ENCODE measurements around the gene C22orf15. TPM values are rescaled to one million over a fixed set of nuclear protein-coding genes. Genes with fewer than 3 reads are reported as not detected.
A peak's percentile ranks its signal among the peaks of the same experiment; 100 is the strongest.

Gene C22orf15
- total and polyA plus RNA-seq, 2 experiments from 2014 or later, result 0.37 TPM; not detected in 1

GRCh38 chr22:23796461-23796860 lies 33.7 kb downstream of the C22orf15 start:
- WGBS (ENCODE audit: low lambda C conversion rate, missing lambda C conversion rate), result 56% methylated on average over 5 of the region's 5 CpGs
- Histone ChIP-seq H3K9me3 (ENCODE audit: low read depth) (no peaks in the 10 kb centered on the region), H3K4me3 (no peak overlapping the region), H3K36me3 (replicated peaks; ENCODE audit: insufficient read depth, low read depth) (no peaks in the 10 kb centered on the region), H3K4me2 (no peak overlapping the region), H3K79me2 (peaks cover 44% of the 10 kb centered on the region), H3K27ac (peak overlapping the region; percentile 90), H4K20me1 (ENCODE audit: insufficient read depth, poor library complexity, severe bottlenecking) (peaks cover 21% of the 10 kb centered on the region), H3K4me1 (ENCODE audit: insufficient read depth) (peaks cover 10% of the 10 kb centered on the region), H2AFZ (no peak overlapping the region), H3K9me2 (replicated peaks; ENCODE audit: insufficient read depth) (no peaks in the 10 kb centered on the region), H3K27me3 (no peaks in the 10 kb centered on the region)
- TF ChIP-seq EZH2 (IDR thresholded peaks at IDR 0.05; ENCODE audit: borderline replicate concordance) (no peak), EZH2phosphoT487 (IDR thresholded peaks at IDR 0.05; ENCODE audit: low read depth, severe bottlenecking, unreplicated experiment) (no peak)
- TF ChIP-seq, protein P1, sequence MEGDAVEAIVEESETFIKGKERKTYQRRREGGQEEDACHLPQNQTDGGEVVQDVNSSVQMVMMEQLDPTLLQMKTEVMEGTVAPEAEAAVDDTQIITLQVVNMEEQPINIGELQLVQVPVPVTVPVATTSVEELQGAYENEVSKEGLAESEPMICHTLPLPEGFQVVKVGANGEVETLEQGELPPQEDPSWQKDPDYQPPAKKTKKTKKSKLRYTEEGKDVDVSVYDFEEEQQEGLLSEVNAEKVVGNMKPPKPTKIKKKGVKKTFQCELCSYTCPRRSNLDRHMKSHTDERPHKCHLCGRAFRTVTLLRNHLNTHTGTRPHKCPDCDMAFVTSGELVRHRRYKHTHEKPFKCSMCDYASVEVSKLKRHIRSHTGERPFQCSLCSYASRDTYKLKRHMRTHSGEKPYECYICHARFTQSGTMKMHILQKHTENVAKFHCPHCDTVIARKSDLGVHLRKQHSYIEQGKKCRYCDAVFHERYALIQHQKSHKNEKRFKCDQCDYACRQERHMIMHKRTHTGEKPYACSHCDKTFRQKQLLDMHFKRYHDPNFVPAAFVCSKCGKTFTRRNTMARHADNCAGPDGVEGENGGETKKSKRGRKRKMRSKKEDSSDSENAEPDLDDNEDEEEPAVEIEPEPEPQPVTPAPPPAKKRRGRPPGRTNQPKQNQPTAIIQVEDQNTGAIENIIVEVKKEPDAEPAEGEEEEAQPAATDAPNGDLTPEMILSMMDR (IDR thresholded peaks at IDR 0.05; ENCODE audit: poor library complexity), result no peak
- peak; percentile 60 for DNase-seq (ENCODE audit: low spot score)

DNA sequence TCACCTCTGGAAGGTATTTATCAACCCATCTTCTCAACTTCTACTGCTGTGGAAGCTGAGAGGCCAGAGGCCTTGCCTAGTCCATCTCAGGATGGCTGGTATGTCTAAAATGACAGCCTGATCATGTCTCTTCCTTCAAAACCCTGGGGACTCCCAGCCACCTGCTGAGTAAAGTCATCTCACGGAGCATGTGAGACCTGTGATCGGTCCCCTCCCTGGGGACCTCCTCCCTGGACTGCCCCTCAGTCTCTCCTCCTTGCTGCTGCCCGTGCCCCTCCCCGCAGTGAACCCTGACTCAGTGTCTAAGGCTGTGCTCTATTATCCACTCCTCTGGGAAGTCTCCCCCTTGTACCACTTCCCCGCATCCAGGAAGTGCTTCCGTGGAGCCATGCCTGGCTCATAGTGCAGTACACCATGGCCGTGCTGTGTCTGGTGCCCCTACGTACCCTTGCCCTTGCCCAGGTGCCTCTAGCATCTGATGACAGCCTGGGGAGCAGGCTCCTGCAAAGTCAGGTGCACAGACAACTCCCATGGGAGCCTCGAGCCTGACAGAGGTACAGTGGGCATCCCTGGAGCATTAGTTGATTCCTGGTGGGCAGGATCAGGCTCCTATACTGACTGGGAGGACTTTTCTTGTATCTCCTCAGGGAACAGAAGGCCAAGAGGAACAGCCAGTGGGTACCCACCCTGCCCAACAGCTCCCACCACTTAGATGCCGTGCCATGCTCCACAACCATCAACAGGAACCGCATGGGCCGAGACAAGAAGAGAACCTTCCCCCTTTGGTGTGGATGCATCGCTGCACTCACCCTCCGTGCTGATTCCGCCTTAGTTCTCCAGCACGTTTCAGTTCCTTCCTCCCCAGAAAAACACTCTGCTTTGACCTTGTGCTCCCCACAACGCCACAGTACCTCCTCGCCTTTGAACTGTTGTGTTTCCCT lies 37.8 kb downstream of the C22orf15 start:
- H3K36me3 ChIP-seq (replicated peaks; ENCODE audit: insufficient read depth, low read depth), result no peaks in the 10 kb centered on the region
- no peak for TF ChIP-seq EZH2 (IDR thresholded peaks at IDR 0.05; ENCODE audit: borderline replicate concordance)
- no peak for TF ChIP-seq EZH2phosphoT487 (IDR thresholded peaks at IDR 0.05; ENCODE audit: low read depth, severe bottlenecking, unreplicated experiment)
- TF ChIP-seq, protein P1 (IDR thresholded peaks at IDR 0.05; ENCODE audit: poor library complexity), result no peak
- DNase-seq (ENCODE audit: low spot score), result no peak
- H3K4me1 ChIP-seq (ENCODE audit: insufficient read depth), result peaks cover 4% of the 10 kb centered on the region
- H4K20me1 ChIP-seq (ENCODE audit: insufficient read depth, poor library complexity, severe bottlenecking), result peaks cover 5% of the 10 kb centered on the region
- no peak overlapping the region for H3K4me3 ChIP-seq
- H3K4me2 ChIP-seq, result no peak overlapping the region
- H3K79me2 ChIP-seq, result peaks cover 6% of the 10 kb centered on the region
- 98% methylated on average over 18 of the region's 18 CpGs for WGBS (ENCODE audit: low lambda C conversion rate, missing lambda C conversion rate)
- no peak overlapping the region for H3K27ac ChIP-seq
- H3K27me3 ChIP-seq, result no peaks in the 10 kb centered on the region
- H2AFZ ChIP-seq, result no peak overlapping the region
- no peaks in the 10 kb centered on the region for H3K9me3 ChIP-seq (ENCODE audit: low read depth)
- no peaks in the 10 kb centered on the region for H3K9me2 ChIP-seq (replicated peaks; ENCODE audit: insufficient read depth)

GRCh38 chr22:23801238-23801821 lies 38.5 kb downstream of the C22orf15 start:
- peaks cover 6% of the 10 kb centered on the region for H3K79me2 ChIP-seq
- H3K9me2 ChIP-seq (replicated peaks; ENCODE audit: insufficient read depth), result no peaks in the 10 kb centered on the region
- no peaks in the 10 kb centered on the region for H3K9me3 ChIP-seq (ENCODE audit: low read depth)
- no peak overlapping the region for H3K4me3 ChIP-seq
- H3K4me1 ChIP-seq (ENCODE audit: insufficient read depth), result no peaks in the 10 kb centered on the region
- WGBS (ENCODE audit: low lambda C conversion rate, missing lambda C conversion rate), result 93% methylated on average over 11 of the region's 11 CpGs
- H3K36me3 ChIP-seq (replicated peaks; ENCODE audit: insufficient read depth, low read depth), result no peaks in the 10 kb centered on the region
- no peak overlapping the region for H3K4me2 ChIP-seq
- H4K20me1 ChIP-seq (ENCODE audit: insufficient read depth, poor library complexity, severe bottlenecking), result peaks cover 5% of the 10 kb centered on the region
- H3K27ac ChIP-seq, result no peak overlapping the region
- no peak for DNase-seq (ENCODE audit: low spot score)
- H3K27me3 ChIP-seq, result no peaks in the 10 kb centered on the region
- no peak overlapping the region for H2AFZ ChIP-seq
- TF ChIP-seq EZH2 (IDR thresholded peaks at IDR 0.05; ENCODE audit: borderline replicate concordance) (no peak), EZH2phosphoT487 (IDR thresholded peaks at IDR 0.05; ENCODE audit: low read depth, severe bottlenecking, unreplicated experiment) (no peak)
- TF ChIP-seq, protein P1 (IDR thresholded peaks at IDR 0.05; ENCODE audit: poor library complexity), result no peak

Measured in hepatocyte (in vitro differentiated cells).